Thoracic aorta (tissue), 2 donors: ENCODE results near the gene APOC1. TPM values are rescaled to one million over a fixed set of nuclear protein-coding genes. Genes with fewer than 3 reads are reported as not detected.

Experiments used
- ATAC-seq: fragments of 150-250 bp; one replicate; pipeline ENCODE4 v1.8.0; 2017; ENCODE audit warnings: low read depth; ENCODE audit not compliant: insufficient number of reproducible peaks, low FRiP score
- DNase-seq: peaks from one replicate; pipeline ENCODE4 v3.0.0-alpha.2; 2020; ENCODE audit warnings: low spot score
- H3K27ac ChIP-seq, 2 donors: fragments of 200-600 bp; sonication (generic); 1 replicate in 1 of 2; 2 replicates in 1 of 2; pipeline ENCODE4 v1.5.1; 2016; ENCODE audit warnings: mild to moderate bottlenecking in 2 of 2, moderate library complexity in 2 of 2
- H3K27me3 ChIP-seq: fragments of 200-600 bp; sonication (generic); replicated peaks from 2 replicates; pipeline ENCODE4 v1.6.0; 2016; ENCODE audit warnings: mild to moderate bottlenecking; ENCODE audit not compliant: insufficient read depth
- H3K36me3 ChIP-seq: fragments of 200-600 bp; sonication (generic); one replicate; pipeline ENCODE4 v1.5.1; 2016
- H3K4me1 ChIP-seq, 2 donors: fragments of 200-600 bp; sonication (generic); 1 replicate in 1 of 2; 2 replicates in 1 of 2; pipeline versions ENCODE4 v1.5.1 to v1.6.0; 2016; ENCODE audit warnings: low read depth in 2 of 2, mild to moderate bottlenecking in 1 of 2; ENCODE audit not compliant: control insufficient read depth in 1 of 2
- H3K4me3 ChIP-seq: fragments of 200-600 bp; sonication (generic); 2 replicates; pipeline ENCODE4 v1.5.1; 2016; ENCODE audit warnings: mild to moderate bottlenecking
- H3K9me3 ChIP-seq: fragments of 200-600 bp; sonication (generic); 2 replicates; pipeline ENCODE4 v1.5.1; 2016
- total RNA-seq, 2 donors: library from RNA; depleted of rRNA; stranded (reverse); fragments of >200 nt; gene quantifications; one replicate each; pipeline versions ENCODE4 v1.1.0 to v1.2.3, GENCODE V29; 2016
- TF ChIP-seq, protein P1 (sequence below): fragments of 200-600 bp; sonication (generic); IDR thresholded peaks from one replicate; pipeline ENCODE4 v1.5.1; 2019; ENCODE audit warnings: antibody characterized with exemption

Gene APOC1
- total RNA-seq, 2 donors from 2014 or later, result 4.9 to 12.3 TPM

GRCh38 chr19:44939668-44940067, 25.3 kb downstream of the APOC1 start:
- ATAC-seq, result no peak
- Histone ChIP-seq H3K27ac (no peak overlapping the region), H3K36me3 (no peaks in the 10 kb centered on the region), H3K4me1 (no peaks in the 10 kb centered on the region), H3K4me3 (no peak overlapping the region), H3K9me3 (no peaks in the 10 kb centered on the region), H3K27me3 (no peaks in the 10 kb centered on the region)
- DNase-seq, result no peak
- TF ChIP-seq, protein P1, sequence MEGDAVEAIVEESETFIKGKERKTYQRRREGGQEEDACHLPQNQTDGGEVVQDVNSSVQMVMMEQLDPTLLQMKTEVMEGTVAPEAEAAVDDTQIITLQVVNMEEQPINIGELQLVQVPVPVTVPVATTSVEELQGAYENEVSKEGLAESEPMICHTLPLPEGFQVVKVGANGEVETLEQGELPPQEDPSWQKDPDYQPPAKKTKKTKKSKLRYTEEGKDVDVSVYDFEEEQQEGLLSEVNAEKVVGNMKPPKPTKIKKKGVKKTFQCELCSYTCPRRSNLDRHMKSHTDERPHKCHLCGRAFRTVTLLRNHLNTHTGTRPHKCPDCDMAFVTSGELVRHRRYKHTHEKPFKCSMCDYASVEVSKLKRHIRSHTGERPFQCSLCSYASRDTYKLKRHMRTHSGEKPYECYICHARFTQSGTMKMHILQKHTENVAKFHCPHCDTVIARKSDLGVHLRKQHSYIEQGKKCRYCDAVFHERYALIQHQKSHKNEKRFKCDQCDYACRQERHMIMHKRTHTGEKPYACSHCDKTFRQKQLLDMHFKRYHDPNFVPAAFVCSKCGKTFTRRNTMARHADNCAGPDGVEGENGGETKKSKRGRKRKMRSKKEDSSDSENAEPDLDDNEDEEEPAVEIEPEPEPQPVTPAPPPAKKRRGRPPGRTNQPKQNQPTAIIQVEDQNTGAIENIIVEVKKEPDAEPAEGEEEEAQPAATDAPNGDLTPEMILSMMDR, result no peak

- H3K9me3 ChIP-seq, result no peaks in the 10 kb centered on the region
- no peak within 1 kb of the TSS for H3K27ac ChIP-seq
- H3K27me3 ChIP-seq, result no peaks in the 10 kb centered on the region
- ATAC-seq, result no peak
- no peaks in the 10 kb centered on the region for H3K4me1 ChIP-seq
- H3K36me3 ChIP-seq, result no peaks in the 10 kb centered on the region
- H3K4me3 ChIP-seq, result no peak within 1 kb of the TSS
- DNase-seq, result no peak
- TF ChIP-seq, protein P1, result no peak
Observed at GRCh38 chr19:44942067-44942571, 27.7 kb downstream of the APOC1 start, which contains the start of gene APOC4. Gene APOC4, plus strand, starts transcription at chr19:44942237. Its CDS starts 41 bp downstream, at chr19:44942278.

- no peaks in the 10 kb centered on the region for H3K36me3 ChIP-seq
- no peaks in the 10 kb centered on the region for H3K4me1 ChIP-seq
- H3K4me3 ChIP-seq, result no peak overlapping the region
- no peaks in the 10 kb centered on the region for H3K27me3 ChIP-seq
- no peak overlapping the region for H3K27ac ChIP-seq
- H3K9me3 ChIP-seq, result no peaks in the 10 kb centered on the region
- TF ChIP-seq, protein P1, result no peak
- ATAC-seq, result no peak
- DNase-seq, result no peak
Observed at GRCh38 chr19:44943801-44944249, 29.4 kb downstream of the APOC1 start.

- TF ChIP-seq, protein P1, result no peak
- ATAC-seq (no peak), DNase-seq (no peak)
- Histone ChIP-seq H3K27ac (no peak overlapping the region), H3K27me3 (no peaks in the 10 kb centered on the region), H3K4me1 (peaks cover 0 to 8% of the 10 kb centered on the region in 2 donors), H3K4me3 (no peak overlapping the region), H3K9me3 (no peaks in the 10 kb centered on the region), H3K36me3 (peaks cover 3% of the 10 kb centered on the region)
Observed at GRCh38 chr19:44947041-44947581, 32.7 kb downstream of the APOC1 start.

DNA sequence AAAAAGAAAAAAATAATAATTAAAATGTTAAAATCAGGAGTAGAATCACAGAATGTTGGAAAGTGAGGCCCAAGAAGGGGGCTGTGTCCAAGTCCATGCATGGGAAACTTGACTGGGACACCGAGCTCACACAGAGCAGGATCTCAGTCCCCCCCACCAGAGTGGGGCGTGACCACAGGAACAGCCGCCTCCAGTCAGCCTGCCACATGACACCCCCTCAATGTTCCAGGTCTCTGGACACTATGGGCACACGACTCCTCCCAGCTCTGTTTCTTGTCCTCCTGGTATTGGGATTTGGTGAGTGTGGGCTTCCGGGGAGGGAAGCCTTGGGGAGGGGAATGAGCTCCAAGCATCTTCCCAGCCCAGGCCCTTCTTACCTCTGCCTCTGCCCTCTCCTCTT, 33.8 kb downstream of the APOC1 start:
- no peaks in the 10 kb centered on the region for H3K27me3 ChIP-seq
- no peak for ATAC-seq
- peaks cover 3% of the 10 kb centered on the region for H3K36me3 ChIP-seq
- no peaks in the 10 kb centered on the region for H3K9me3 ChIP-seq
- DNase-seq, result no peak
- peaks cover 0 to 9% of the 10 kb centered on the region in 2 donors for H3K4me1 ChIP-seq
- H3K27ac ChIP-seq, result no peak overlapping the region
- TF ChIP-seq, protein P1, result no peak
- no peak overlapping the region for H3K4me3 ChIP-seq
